A549 (cell line): ENCODE data around the gene SLC30A3. TPM values are rescaled to one million over a fixed set of nuclear protein-coding genes. Genes with fewer than 3 reads are reported as not detected.

ENCODE experiments used
- ATAC-seq, 2 experiments: fragments of 200-7000 bp in 1 of 2; fragments of >200 bp in 1 of 2; cut with Nextera tagmentation in 1 of 2; cut with Tn5 transposase in 1 of 2; 3 replicates each; pipeline versions ENCODE4 v1.8.0 to v1.9.1; 2018 to 2020; ENCODE audit warnings: mild to moderate bottlenecking in 1 of 2, moderate library complexity in 1 of 2
- CTCF ChIA-PET: fragments of 300-600 bp; sonication (Branson Sonifier 250); formaldehyde crosslinking; extraction: SDS; loops from one replicate; lab custom pipeline; 2021; ENCODE audit warnings: antibody characterized with exemption, inconsistent platforms; lab: Yijun Ruan, JAX
- POLR2A ChIA-PET: fragments of 350-600 bp; formaldehyde crosslinking; extraction: SDS; loops from one replicate; lab custom pipeline; 2021; ENCODE audit warnings: antibody characterized with exemption, inconsistent platforms; lab: Yijun Ruan, JAX
- DNase-seq, 2 experiments: peaks; one replicate each; pipeline versions ENCODE4 v3.0.0 to v3.0.0-alpha.2; 2011 to 2016; ENCODE audit warnings: low read depth in 1 of 2, low spot score in 1 of 2
- FAIRE-seq: peaks from 2 replicates; lab custom pipeline; 2011; peaks lifted over from hg19 to GRCh38; lab: Jason Lieb, UNC
- H3K27ac ChIP-seq, 2 experiments: fragments of >200 bp; sonication (Bioruptor Twin); formaldehyde crosslinking; 3 replicates each; pipeline ENCODE4 v1.5.1; 2016 to 2017
- H3K4me1 ChIP-seq: fragments of >200 bp; sonication (Bioruptor Twin); formaldehyde crosslinking; 3 replicates; pipeline ENCODE4 v1.6.1; 2016
- H3K4me2 ChIP-seq: fragments of >200 bp; sonication (Bioruptor Twin); formaldehyde crosslinking; 3 replicates; pipeline ENCODE4 v1.6.1; 2016
- H3K4me3 ChIP-seq: fragments of >200 bp; sonication (Bioruptor Twin); formaldehyde crosslinking; 3 replicates; pipeline ENCODE4 v1.5.1; 2016
- H3K9me3 ChIP-seq: fragments of >200 bp; sonication (Bioruptor Twin); formaldehyde crosslinking; 3 replicates; pipeline ENCODE4 v1.6.1; 2016
- CBX2 ChIP-seq: fragments of 200-600 bp; sonication (generic); IDR thresholded peaks from 2 replicates; pipeline ENCODE4 v1.6.1; 2016; ENCODE audit warnings: low read depth, mild to moderate bottlenecking, borderline replicate concordance
- CBX8 ChIP-seq: fragments of 200-600 bp; sonication (generic); IDR thresholded peaks from 2 replicates; pipeline ENCODE4 v1.6.1; 2016
- CEBPB ChIP-seq, 2 experiments: fragments of >200 bp in 1 of 2; sonication (Bioruptor Twin) in 1 of 2; formaldehyde crosslinking in 1 of 2; IDR thresholded peaks; 2 replicates each; pipeline ENCODE4 v1.6.1; 2012 to 2016
- EHF ChIP-seq: fragments of 250-450 bp; sonication (Bioruptor Pico); IDR thresholded peaks from 2 replicates; pipeline ENCODE4 v1.5.0; 2020; ENCODE audit warnings: mild to moderate bottlenecking
- EP300 ChIP-seq, 2 experiments: fragments of >200 bp; sonication (Bioruptor Twin); formaldehyde crosslinking; IDR thresholded peaks; 2 replicates in 1 of 2; 3 replicates in 1 of 2; pipeline ENCODE4 v1.6.1; 2016 to 2017
- ESRRA ChIP-seq: fragments of 150-350 bp; IDR thresholded peaks from 2 replicates; pipeline ENCODE4 v1.6.1; 2014; ENCODE audit warnings: mild to moderate bottlenecking, low read length, borderline replicate concordance
- FOSL2 ChIP-seq, 2 experiments: fragments of 450-650 bp in 1 of 2; fragments of >200 bp in 1 of 2; sonication (Bioruptor Twin) in 1 of 2; formaldehyde crosslinking; IDR thresholded peaks; 2 replicates each; pipeline versions ENCODE4 v1.5.0 to v1.6.1; 2016 to 2020; ENCODE audit warnings: mild to moderate bottlenecking in 1 of 2, moderate library complexity in 1 of 2
- GATA3 ChIP-seq: IDR thresholded peaks from 2 replicates; pipeline ENCODE4 v1.6.1; 2012; ENCODE audit warnings: borderline replicate concordance
- HDAC2 ChIP-seq: fragments of 200-600 bp; sonication (generic); IDR thresholded peaks from 2 replicates; pipeline ENCODE4 v1.6.1; 2016
- HEYL ChIP-seq: fragments of 250-450 bp; sonication (Bioruptor Pico); IDR thresholded peaks from 2 replicates; pipeline ENCODE4 v1.8.0; 2021; ENCODE audit warnings: mild to moderate bottlenecking, moderate library complexity
- JUNB ChIP-seq: fragments of >200 bp; sonication (Bioruptor Twin); formaldehyde crosslinking; IDR thresholded peaks from 2 replicates; pipeline ENCODE4 v1.6.1; 2016
- KDM5A ChIP-seq: fragments of 200-600 bp; sonication (generic); IDR thresholded peaks from 2 replicates; pipeline ENCODE4 v1.6.1; 2016; ENCODE audit warnings: antibody characterized with exemption, mild to moderate bottlenecking
- MYC ChIP-seq: IDR thresholded peaks from 2 replicates; pipeline ENCODE4 v1.6.1; 2012; ENCODE audit warnings: mild to moderate bottlenecking, inconsistent platforms, low read length, improper control_type of control experiment, borderline replicate concordance
- NPAS2 ChIP-seq: fragments of 250-450 bp; sonication (Bioruptor Pico); IDR thresholded peaks from 2 replicates; pipeline ENCODE4 v1.8.0; 2022; ENCODE audit warnings: mild to moderate bottlenecking, moderate library complexity, borderline replicate concordance
- NR3C1 ChIP-seq: fragments of >200 bp; sonication (Bioruptor Twin); formaldehyde crosslinking; IDR thresholded peaks from 3 replicates; pipeline ENCODE4 v1.6.1; 2017
- PHF8 ChIP-seq: fragments of 200-600 bp; sonication (generic); IDR thresholded peaks from 2 replicates; pipeline ENCODE4 v1.6.1; 2016; ENCODE audit warnings: low read depth, mild to moderate bottlenecking, antibody characterized with exemption, moderate library complexity, borderline replicate concordance
- POLR2A ChIP-seq: IDR thresholded peaks from 2 replicates; pipeline ENCODE4 v1.6.1; 2012; ENCODE audit warnings: mild to moderate bottlenecking, low read length
- RAD21 ChIP-seq, 2 experiments: fragments of >200 bp in 1 of 2; sonication (Bioruptor Twin) in 1 of 2; formaldehyde crosslinking in 1 of 2; IDR thresholded peaks in 1 of 2; conservative IDR thresholded peaks in 1 of 2; 2 replicates in 1 of 2; 3 replicates in 1 of 2; pipeline ENCODE4 v1.6.1; 2012 to 2018; ENCODE audit warnings: inconsistent platforms in 1 of 2
- RARB ChIP-seq: fragments of 250-450 bp; sonication (Bioruptor Pico); IDR thresholded peaks from 2 replicates; pipeline ENCODE4 v1.8.0; 2021; ENCODE audit warnings: mild to moderate bottlenecking, moderate library complexity
- RFX5 ChIP-seq: fragments of 450-650 bp; IDR thresholded peaks from 2 replicates; pipeline ENCODE4 v1.7.1; 2014; ENCODE audit warnings: antibody characterized with exemption, mild to moderate bottlenecking, moderate library complexity
- SMC3 ChIP-seq: fragments of >200 bp; sonication (Bioruptor Twin); formaldehyde crosslinking; IDR thresholded peaks from 3 replicates; pipeline ENCODE4 v1.6.1; 2018; ENCODE audit warnings: inconsistent platforms
- SREBF2 ChIP-seq: fragments of 450-650 bp; IDR thresholded peaks from 2 replicates; pipeline ENCODE4 v1.6.1; 2014; ENCODE audit warnings: mild to moderate bottlenecking, moderate library complexity
- ZC3H11A ChIP-seq: fragments of 450-650 bp; IDR thresholded peaks from 2 replicates; pipeline ENCODE4 v1.6.1; 2014; ENCODE audit warnings: antibody characterized with exemption, mild to moderate bottlenecking
- ZNF302 ChIP-seq: fragments of 250-450 bp; sonication (Bioruptor Pico); IDR thresholded peaks from 2 replicates; pipeline ENCODE4 v1.9.0; 2021; ENCODE audit warnings: inconsistent platforms, mild to moderate bottlenecking, moderate library complexity
- WGBS: methylation state at CpG from one replicate; pipeline ENCODE4 v1.1.6; 2017; ENCODE audit errors: missing lambda C conversion rate; 5-methylcytosine and 5-hydroxymethylcytosine counted together
- polyA plus RNA-seq, 4 experiments: library from polyadenylated mRNA; depleted of rRNA in 3 of 4; stranded (reverse); fragments of >200 nt; fragmentation: RNase III in 1 of 4; extraction: RNeasy Plus Mini Kit Qiagen cat#74134 plus additional on column Dnase treatment in 1 of 4; gene quantifications; 2 replicates in 3 of 4; 3 replicates in 1 of 4; pipeline ENCODE4 v1.2.3, GENCODE V29; 2011 to 2017
- TF ChIP-seq, protein P1 (sequence below): fragments of 450-650 bp; IDR thresholded peaks from 2 replicates; pipeline ENCODE4 v1.6.1; 2014; ENCODE audit warnings: antibody characterized with exemption
- TF ChIP-seq, protein P2 (sequence below): fragments of 250-450 bp; sonication (Bioruptor Pico); IDR thresholded peaks from 2 replicates; pipeline ENCODE4 v1.5.0; 2020; ENCODE audit warnings: low read depth, mild to moderate bottlenecking, moderate library complexity
- TF ChIP-seq, protein P3 (sequence below): fragments of >200 bp; sonication (Bioruptor Twin); formaldehyde crosslinking; IDR thresholded peaks from 2 replicates; pipeline ENCODE4 v1.6.1; 2016
- TF ChIP-seq, protein P4 (sequence below): fragments of >200 bp; sonication (Bioruptor Twin); formaldehyde crosslinking; IDR thresholded peaks from 3 replicates; pipeline ENCODE4 v1.6.1; 2016
- TF ChIP-seq, protein P5 (sequence below): IDR thresholded peaks from 2 replicates; pipeline ENCODE4 v1.6.1; 2012; ENCODE audit warnings: low read depth, borderline replicate concordance
- TF ChIP-seq, protein P6 (sequence below): fragments of 250-450 bp; sonication (Bioruptor Pico); IDR thresholded peaks from 2 replicates; pipeline ENCODE4 v1.5.0; 2021; ENCODE audit warnings: mild to moderate bottlenecking, moderate library complexity, borderline replicate concordance

The SLC30A3 gene
- polyA plus RNA-seq, 2 of the 4 experiments (the other 2 are of a cell fraction) = 0.90 to 1.9 TPM

DNA sequence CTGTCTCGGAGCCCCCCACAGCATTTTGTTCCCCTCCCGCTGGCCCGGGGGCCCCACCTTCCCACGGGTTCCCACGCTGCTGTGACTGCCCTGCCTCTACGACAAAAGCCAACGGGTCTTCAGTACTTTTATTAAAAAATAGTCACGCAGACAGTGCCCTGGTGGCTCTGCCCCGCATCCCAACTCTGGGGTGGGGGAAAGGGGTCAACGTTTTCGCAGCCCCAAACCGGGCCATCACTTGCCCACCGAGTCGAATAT lies 44.4 kb upstream of the SLC30A3 start:
- H3K27ac ChIP-seq = no peak overlapping the region
- DNase-seq (no peak), ATAC-seq (no peak), FAIRE-seq (no peak)
- 0 out of 3 replicates have a peak, but pooled peaks cover 3% of the 10 kb centered on the region for H3K4me1 ChIP-seq
- TF ChIP-seq ZNF302 (CRISPR knock-in tag) (no peak), KDM5A (no peak), RAD21 (conservative IDR thresholded peaks at IDR 0.05 in 1 of 2, IDR thresholded peaks at IDR 0.05 in 1 of 2) (no peak), CBX2 (no peak), SREBF2 (no peak), NPAS2 (no peak), GATA3 (no peak), NR3C1 (no peak), MYC (no peak), HDAC2 (no peak), EP300 (IDR thresholded peaks at IDR 0.05) (no peak)
- TF ChIP-seq, protein P1, sequence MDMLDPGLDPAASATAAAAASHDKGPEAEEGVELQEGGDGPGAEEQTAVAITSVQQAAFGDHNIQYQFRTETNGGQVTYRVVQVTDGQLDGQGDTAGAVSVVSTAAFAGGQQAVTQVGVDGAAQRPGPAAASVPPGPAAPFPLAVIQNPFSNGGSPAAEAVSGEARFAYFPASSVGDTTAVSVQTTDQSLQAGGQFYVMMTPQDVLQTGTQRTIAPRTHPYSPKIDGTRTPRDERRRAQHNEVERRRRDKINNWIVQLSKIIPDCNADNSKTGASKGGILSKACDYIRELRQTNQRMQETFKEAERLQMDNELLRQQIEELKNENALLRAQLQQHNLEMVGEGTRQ = no peak
- TF ChIP-seq, protein P2, sequence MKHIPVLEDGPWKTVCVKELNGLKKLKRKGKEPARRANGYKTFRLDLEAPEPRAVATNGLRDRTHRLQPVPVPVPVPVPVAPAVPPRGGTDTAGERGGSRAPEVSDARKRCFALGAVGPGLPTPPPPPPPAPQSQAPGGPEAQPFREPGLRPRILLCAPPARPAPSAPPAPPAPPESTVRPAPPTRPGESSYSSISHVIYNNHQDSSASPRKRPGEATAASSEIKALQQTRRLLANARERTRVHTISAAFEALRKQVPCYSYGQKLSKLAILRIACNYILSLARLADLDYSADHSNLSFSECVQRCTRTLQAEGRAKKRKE (CRISPR knock-in tag) = no peak
- TF ChIP-seq, protein P3, sequence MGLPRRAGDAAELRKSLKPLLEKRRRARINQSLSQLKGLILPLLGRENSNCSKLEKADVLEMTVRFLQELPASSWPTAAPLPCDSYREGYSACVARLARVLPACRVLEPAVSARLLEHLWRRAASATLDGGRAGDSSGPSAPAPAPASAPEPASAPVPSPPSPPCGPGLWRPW = no peak
- CTCF ChIA-PET = interaction anchor here (1.2 to 8.8 kb wide), 3 partner anchors 10 to 43 kb away, joined by 3 to 171 read pairs (median 22); partner anchors contain the start of genes MPV17 and SLC30A3
- WGBS = 82% methylated on average over 14 of the region's 14 CpGs
- H3K9me3 ChIP-seq = no peaks in the 10 kb centered on the region
- POLR2A ChIA-PET = no interaction called here
- H3K4me2 ChIP-seq = no peak overlapping the region
- no peak overlapping the region for H3K4me3 ChIP-seq

DNA sequence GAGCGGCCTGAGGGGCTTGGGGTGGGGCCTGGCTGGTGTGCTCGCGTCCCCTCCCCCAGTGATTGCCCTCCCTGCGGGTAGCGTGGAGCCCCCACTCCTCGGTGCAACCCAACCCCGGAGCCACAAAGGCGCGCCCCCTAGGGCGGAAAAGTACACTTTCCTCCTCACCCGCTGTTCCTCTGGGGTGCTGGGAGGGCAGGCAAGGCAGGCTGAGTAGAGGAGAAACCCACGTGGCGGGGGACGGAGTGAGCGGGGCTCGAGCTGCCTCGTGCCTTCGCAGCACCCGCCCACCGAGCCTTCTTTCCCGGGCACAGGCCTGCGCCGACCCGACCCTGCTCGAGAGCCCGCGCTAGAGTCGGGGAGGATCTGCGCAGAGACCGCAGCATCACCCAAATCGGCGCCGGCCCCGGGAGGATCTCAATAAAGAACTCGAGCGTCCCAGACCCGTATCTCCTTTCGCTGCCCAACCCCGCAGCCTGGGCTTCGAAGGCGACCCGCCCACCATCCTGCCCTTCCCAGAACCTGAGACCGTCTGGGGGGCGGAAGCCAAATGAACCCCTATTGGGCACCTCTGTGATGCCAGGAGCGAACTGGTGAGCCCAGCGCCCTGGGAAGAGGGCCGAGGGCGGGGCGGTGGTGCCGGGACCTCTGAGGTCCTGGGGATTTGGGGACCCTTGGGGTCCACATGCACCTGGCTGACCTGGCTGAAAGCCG lies 43.9 kb upstream of the SLC30A3 start:
- CTCF ChIA-PET = interaction anchor here (1.5 to 20.5 kb wide), 5 partner anchors 10 to 208 kb away, joined by 5 to 394 read pairs (median 156); partner anchors contain the start of genes DNAJC5G, MPV17 and TRIM54
- no peak for TF ChIP-seq CBX8
- TF ChIP-seq, protein P4, sequence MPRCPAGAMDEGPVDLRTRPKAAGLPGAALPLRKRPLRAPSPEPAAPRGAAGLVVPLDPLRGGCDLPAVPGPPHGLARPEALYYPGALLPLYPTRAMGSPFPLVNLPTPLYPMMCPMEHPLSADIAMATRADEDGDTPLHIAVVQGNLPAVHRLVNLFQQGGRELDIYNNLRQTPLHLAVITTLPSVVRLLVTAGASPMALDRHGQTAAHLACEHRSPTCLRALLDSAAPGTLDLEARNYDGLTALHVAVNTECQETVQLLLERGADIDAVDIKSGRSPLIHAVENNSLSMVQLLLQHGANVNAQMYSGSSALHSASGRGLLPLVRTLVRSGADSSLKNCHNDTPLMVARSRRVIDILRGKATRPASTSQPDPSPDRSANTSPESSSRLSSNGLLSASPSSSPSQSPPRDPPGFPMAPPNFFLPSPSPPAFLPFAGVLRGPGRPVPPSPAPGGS = no peak
- TF ChIP-seq SMC3 = no peak
- TF ChIP-seq ESRRA = no peak
- TF ChIP-seq, protein P5, sequence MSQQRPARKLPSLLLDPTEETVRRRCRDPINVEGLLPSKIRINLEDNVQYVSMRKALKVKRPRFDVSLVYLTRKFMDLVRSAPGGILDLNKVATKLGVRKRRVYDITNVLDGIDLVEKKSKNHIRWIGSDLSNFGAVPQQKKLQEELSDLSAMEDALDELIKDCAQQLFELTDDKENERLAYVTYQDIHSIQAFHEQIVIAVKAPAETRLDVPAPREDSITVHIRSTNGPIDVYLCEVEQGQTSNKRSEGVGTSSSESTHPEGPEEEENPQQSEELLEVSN = no peak
- no peak for TF ChIP-seq MYC
- no peak for TF ChIP-seq RFX5
- TF ChIP-seq, protein P6, sequence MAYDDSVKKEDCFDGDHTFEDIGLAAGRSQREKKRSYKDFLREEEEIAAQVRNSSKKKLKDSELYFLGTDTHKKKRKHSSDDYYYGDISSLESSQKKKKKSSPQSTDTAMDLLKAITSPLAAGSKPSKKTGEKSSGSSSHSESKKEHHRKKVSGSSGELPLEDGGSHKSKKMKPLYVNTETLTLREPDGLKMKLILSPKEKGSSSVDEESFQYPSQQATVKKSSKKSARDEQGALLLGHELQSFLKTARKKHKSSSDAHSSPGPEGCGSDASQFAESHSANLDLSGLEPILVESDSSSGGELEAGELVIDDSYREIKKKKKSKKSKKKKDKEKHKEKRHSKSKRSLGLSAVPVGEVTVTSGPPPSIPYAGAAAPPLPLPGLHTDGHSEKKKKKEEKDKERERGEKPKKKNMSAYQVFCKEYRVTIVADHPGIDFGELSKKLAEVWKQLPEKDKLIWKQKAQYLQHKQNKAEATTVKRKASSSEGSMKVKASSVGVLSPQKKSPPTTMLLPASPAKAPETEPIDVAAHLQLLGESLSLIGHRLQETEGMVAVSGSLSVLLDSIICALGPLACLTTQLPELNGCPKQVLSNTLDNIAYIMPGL (CRISPR knock-in tag) = no peak
- no peak for TF ChIP-seq EHF (CRISPR knock-in tag)
- TF ChIP-seq HEYL (CRISPR knock-in tag) = no peak
- TF ChIP-seq FOSL2 (IDR thresholded peaks at IDR 0.05) = no peak
- TF ChIP-seq FOSL2 (CRISPR knock-in tag; IDR thresholded peaks at IDR 0.05) = no peak
- no peak for TF ChIP-seq PHF8
- TF ChIP-seq RARB (CRISPR knock-in tag) = no peak
- TF ChIP-seq SREBF2 = no peak
- no peak for TF ChIP-seq POLR2A
- TF ChIP-seq ZC3H11A = no peak
- no peak for TF ChIP-seq JUNB
- no peak for TF ChIP-seq CEBPB (IDR thresholded peaks at IDR 0.05)
- TF ChIP-seq, all 56 proteins: peak for 0
- 80% methylated on average over 51 of the region's 51 CpGs for WGBS
- FAIRE-seq = no peak
- no peak for ATAC-seq
- H3K4me2 ChIP-seq = no peak overlapping the region
- POLR2A ChIA-PET = no interaction called here
- no peak overlapping the region for H3K4me3 ChIP-seq
- H3K4me1 ChIP-seq = 0 out of 3 replicates have a peak, but pooled peaks cover 3% of the 10 kb centered on the region
- H3K27ac ChIP-seq = no peak overlapping the region
- H3K9me3 ChIP-seq = no peaks in the 10 kb centered on the region
- no peak for DNase-seq
